Islet of Langerhans (tissue), 1 donor: ENCODE data around the gene BCOR.

ENCODE experiments used
- FAIRE-seq: peaks from one replicate; lab custom pipeline; 2011; peaks lifted over from hg19 to GRCh38; lab: Jason Lieb, UNC

Gene BCOR

DNA sequence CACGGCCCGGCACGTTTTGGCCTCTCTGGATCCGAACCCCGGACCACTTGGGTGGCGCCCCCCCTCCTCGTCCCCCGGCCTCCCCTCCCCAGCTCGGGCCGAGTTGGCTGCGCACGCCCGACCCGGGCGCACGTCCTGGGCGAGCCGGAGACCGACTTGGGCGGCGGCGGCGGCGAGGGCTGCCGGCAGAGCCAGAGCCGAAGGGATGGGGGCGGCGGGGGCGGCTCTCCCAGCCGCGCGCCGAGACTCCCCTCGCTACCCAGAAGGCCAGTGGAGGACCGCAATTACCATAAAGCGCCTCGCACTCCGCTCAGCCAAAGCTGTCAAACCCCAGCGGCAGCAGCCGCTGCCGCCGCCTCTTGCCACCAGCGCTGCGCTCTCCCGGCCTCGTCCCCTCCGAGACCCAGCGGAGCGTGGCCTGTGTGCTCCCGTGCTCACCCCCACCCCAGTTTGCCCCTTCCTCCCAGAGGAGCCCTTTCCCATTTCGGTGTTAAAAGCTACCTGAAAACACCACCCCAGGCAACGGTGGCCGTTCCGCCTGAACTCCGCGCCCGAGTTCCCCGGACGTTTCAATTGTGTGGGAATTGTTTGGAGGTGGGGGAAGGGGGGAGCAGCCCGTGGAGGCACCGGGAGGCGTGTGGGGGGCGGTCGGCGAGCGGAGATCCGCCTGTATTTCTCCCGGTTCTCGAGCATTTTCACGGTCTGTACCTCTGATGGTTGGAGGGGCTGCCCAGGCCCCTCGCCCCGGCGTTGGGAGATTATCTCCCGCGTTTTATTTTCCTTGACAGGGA lies 701 bp upstream of the BCOR start:
- no peak for FAIRE-seq

DNA sequence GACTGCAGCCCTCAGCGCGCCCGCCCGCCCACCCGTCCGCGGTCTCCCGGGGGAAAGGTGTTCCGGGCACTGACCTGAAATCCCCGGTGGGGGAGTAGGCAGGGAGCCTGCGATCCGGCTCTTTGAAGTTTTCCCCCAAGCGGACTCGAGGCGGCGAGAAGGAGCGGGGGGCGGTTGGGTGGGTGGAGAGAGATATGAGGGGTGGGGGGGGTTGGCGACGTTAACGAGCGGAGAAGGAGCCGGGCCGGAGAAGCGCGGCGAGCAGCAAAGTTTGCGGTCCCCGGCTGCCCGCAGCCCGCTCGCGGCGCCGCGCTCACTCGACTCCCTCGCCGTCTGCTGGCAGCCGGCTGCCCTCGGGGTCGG lies 636 bp downstream of the BCOR start:
- no peak for FAIRE-seq

DNA sequence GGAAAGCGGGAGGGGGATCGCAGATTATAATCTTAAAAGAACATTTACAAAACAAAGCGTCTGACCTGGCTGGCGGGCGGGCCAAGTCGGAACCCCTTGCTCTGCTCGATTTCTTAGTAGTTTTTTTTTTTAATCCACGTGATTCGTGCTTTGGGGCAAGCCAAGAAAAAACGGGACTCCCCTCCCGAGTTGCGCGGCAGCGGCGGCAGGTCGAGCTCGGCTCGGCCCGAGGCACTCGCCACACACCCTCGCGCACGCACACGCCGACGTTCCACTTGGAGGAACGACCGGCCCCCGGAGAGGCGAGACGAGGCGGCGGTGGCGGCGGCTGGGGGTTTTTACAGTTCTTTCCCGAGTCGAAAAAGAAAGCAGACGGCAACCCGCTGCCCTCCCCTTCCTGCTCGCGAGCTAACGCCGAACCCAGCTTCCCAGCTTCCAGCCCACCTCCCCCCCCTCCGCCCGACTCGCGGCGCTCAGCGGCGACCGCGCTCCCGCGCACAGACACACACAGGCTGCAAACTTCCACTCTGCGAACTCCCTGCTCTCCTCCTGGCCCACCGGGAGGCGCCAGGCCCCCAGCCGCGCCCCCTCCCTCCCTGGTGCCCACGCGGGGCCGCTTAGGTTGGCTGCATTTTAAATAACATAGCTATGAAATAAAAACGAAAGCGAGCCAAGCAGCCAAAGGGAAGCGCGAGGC lies 1.2 kb downstream of the BCOR start:
- no peak for FAIRE-seq

DNA sequence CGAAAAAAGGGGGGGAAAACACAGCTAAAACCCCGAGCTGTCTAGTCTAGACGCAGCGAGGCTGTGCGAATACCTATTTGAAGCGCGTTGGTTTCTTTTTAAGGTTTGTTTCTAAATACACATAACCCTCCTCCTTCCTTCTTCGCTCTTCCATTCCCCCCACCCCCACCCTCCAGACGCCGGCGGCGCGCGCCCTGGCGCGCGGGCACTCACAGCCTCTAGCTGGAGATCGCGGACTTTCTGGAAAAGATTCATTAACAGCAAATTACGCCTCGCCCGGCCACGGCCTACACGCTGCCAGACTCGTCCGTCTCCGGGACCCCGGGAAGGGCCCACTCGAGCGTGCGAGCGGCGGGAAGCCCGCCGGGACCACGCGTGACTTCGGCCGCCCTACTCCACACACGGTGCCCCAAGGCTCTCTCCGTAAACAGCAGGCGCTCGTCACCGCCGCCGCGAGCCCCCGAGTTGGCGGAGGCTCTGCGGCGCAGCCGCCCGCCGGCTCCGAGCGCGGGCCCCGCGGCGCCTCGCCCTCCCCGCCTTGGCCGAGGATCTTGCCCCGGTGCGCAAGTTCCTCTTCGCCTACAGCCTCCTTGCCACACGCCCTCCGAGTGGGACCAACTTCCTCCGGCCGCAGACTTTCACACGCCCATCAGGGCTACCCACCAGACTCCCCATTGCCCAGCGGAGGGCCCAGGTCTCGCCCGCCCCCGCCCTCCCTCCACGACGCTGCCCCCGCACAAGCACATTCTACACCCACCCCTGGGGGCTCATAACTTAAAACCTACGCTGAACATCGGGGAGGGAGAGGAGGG lies 2.0 kb downstream of the BCOR start:
- peak; percentile 17 for FAIRE-seq

DNA sequence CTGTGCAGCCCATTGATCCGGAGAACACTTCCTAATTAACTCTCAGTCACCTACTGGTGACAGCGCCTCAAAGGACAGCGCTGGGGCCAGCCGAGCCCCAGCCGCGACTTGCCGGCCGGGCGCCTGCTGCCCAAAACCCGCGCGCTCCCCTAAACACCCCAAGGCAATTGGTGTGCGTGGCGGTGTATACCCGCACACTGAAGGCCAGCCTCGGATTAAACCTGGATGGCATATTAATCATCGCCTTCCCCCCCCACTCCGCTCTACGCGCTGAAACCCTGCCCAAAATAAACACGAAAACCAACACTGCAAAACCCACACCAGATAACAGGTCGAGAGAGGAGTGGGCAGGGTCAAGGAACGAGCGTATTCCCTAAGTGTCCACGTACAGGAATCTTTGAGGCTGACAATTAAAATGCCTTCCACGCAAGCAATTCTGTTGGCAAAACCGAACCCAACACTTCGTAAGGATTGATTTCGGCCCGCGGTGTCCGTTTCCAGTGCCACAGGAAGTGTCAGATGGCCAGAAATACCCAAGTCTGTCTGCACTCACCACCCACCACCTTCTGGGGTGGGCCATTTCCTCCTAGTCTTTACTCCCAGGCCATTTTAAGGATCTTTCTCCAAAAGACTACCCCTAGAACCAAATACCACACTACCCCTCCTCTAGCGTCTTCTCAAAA lies 2.7 kb downstream of the BCOR start:
- no peak for FAIRE-seq

DNA sequence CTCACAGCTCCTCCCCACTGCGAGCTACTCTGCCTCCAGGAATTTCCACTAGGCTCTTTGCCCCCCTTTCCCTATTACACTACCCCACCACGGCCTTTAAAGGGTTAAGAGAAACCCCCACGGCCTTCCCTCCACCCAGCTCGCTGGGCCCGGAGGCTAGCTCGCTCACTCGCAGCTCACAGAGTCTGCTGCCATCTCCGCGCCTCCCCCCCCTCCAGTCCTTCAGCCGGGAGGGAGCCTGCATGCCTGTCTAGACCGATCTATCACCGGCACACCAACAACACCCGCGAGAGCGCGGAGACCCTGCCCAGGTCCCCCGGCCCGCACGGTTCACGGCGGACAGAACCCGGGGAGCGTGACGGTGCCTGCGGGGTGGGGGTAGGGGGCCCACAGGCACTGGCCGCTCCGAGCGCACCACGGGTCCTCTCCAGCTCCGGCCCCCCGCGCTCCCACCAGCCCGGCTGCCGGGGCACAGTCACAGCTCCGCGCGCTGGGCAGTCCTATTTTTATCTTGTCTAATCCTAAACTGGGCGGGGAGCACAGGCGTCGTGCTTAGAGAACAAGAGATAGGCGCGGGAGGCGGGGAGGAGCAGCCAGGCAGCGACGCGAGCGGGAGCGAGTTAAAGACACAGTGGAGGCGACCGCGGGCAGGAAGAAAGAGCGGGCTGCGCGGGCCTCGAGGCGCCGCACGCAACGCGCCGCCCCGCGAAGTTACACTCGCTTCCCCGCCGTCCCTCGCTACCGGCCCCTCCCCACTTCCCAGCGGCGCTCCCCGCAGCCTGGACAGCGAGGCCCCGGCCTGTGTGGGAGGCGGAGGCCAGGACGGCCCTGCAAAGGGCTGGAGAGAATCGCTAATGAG lies 3.5 kb downstream of the BCOR start:
- FAIRE-seq: no peak

DNA sequence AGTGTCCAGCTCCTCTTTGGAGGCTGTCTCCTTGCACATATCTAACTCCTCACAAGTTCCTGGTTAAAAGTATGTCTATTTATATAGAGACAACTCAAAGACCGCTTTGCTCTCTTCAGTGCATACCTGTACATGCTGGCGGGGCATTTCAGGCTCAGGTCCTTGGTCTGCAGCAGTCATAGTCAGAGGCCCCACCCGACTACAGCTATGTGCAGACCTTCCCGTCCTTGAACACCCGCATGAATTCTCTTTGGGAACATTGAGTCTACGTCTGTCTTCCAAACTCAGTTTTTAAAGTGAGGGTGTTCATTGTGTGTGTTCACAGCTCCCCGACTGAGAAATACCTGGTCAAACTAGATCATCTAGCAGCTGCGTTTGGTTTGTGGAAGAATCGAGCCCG lies 4.2 kb downstream of the BCOR start:
- FAIRE-seq: no peak

DNA sequence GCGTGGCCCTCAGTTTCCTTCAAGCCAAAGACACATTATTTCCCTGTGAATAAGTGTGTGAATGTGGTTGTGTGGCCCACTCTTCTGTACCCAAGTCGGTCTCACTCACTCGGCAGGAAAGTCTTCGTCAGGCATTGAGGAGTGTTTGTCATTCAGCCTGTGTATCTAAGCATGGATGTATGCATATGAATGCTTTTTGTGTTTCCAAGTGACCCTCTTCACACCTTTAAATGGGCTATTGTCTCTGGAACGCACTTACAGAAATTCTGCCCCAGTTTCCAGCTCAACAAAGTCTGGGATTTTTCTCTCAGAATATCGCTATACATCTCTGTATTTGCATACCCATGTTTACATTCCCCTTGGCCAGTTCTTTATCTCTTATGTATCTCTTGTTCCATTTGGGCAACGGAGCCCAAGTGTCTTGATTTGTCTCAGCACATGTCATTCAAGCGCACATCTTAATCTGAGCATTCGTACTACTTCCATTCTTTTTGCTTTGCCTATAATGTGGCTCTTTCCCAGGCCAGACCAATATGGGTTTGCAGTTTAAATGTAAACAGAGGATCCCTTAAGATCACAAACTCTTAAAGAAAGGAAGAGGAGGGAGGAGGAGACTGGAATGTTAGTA lies 4.8 kb downstream of the BCOR start:
- no peak for FAIRE-seq

DNA sequence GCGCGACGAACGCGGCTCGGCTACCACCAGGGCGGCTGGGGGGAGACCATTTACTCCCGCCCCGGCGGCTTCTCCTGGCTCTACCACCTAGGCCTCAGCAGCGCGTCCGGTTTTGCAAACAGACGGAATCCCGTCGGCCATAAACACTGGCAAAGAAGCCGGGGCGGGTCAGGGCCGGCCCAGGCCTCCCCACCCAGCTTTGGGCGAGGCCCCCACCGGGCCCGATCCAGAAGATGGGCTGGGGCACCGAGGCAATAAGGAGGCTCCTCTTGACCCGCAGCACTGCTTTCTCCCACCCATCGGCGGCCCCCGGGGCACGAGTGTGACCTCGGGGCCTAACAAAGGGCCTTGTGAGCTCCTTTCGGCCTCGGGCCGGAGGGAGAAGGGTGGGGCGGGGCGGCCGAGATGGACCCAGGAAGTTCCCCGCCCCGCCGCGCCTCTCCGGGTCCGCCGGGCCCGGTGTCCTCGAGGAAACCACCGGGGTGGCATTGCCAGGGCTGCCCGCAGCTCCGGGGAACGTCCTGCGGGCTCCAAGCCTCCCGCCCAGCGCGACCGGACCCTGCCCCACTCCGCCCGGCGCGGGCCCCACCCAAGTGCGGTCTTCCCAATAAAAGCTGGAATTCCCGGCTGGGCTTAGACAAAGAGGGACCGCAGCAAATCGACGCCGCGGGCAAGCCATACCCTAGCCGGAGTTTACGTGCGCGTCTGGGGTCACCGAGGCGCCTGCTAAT lies 5.9 kb downstream of the BCOR start:
- no peak for FAIRE-seq

DNA sequence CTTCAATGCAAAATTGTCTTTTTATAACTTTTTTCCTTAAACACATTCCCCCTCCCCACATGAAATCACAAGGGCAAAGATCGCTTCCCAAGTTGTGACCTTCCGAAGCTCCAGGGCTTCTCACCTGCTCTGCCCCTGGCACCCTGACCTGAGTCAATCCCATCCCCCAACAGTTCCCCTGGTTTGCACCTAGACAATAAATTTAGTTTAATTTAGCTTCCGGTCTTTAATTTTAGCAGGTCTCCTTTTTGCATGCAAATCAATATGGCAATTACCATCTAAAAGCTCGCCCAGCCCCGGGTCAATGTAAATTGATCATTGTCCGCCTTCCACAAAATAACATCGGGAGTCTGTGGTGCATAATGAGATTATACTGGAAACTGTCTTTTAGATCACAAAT lies 6.8 kb downstream of the BCOR start:
- no peak for FAIRE-seq

DNA sequence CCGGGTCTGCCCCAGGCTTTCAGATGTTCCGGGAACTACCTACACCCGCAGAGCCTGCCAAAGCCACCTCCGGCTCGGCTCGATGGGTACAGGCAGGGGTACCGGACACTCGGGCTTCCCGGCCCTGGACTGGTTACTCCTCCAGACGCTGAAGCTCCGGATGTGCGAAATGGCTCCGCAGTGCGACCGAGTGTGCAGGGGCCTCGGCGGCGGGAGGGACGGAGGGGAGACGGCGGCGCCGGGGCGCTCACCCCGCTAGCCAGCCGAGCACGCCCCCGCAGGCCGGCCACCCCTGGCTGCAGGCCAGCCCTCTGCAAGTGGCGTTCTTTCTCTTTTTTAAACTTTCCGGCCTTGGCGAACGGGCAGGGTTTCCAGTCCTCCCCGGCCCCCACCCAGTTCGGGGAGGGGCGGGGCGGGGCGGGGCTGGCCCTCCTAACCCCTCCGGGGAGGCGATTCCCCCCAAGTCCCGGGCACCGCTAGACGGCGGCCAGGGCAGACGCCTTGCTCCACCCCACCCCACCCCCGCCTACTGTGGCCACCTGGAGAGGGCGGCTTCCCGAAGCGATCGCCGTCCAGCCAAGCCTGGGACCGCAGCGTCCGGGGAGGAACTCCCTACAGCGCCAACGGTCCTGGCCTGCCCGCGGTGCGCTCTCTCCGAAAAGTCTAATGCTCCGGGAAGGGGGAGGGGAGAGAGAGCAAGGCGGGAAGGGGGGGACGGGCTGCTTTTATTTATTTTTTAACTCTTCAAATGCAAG lies 7.5 kb downstream of the BCOR start:
- no peak for FAIRE-seq

DNA sequence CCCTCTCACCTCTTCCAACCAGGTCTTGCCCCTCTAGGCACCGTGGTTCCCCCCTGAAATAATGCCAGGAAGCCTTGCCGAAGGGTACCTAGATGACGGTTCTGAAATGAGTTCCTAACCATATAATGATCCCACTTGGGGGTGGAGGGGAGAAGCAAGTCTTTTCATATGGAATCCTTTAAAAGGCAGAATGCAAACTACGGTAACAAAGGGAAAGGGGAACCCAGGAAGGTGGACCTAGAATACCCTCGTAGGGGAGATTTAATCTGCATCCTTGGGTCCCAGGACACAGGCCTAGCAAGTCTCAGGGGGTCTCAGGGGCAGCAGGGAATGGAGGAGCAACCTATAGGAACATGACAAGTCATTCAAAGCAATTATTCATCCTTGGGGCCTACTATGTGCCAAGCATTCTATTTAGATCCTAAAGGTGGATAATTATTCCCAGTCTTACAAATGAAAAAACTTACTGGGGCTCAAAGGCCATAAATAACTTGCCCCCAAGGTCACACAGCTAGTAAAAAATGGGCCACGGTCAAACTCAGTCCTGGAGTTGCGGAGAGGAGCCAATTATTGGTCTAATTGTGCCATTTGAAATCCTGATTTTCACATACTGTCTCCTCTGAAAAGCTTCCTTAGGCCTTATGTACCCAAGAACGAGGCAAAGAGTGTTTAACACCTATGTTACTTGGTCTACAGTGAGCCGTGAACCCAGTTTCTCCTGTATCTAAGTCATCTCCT lies 8.8 kb downstream of the BCOR start:
- no peak for FAIRE-seq

DNA sequence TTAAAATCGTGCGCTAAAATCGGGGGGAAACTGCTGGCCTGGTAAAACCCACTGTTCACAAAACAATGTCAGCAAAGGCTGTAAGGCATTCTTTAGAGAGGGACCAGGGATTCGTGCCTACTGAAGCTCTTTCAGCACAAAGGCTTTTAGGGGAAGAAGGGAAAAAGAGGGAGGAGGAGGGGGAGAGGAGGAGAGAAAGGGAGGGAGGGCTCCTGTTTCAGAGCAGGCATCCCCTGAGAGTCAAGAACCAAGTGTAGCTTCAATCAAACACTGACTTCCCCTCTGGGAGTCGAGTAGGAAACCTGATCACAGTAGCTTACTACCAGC lies 9.5 kb downstream of the BCOR start:
- FAIRE-seq: no peak

DNA sequence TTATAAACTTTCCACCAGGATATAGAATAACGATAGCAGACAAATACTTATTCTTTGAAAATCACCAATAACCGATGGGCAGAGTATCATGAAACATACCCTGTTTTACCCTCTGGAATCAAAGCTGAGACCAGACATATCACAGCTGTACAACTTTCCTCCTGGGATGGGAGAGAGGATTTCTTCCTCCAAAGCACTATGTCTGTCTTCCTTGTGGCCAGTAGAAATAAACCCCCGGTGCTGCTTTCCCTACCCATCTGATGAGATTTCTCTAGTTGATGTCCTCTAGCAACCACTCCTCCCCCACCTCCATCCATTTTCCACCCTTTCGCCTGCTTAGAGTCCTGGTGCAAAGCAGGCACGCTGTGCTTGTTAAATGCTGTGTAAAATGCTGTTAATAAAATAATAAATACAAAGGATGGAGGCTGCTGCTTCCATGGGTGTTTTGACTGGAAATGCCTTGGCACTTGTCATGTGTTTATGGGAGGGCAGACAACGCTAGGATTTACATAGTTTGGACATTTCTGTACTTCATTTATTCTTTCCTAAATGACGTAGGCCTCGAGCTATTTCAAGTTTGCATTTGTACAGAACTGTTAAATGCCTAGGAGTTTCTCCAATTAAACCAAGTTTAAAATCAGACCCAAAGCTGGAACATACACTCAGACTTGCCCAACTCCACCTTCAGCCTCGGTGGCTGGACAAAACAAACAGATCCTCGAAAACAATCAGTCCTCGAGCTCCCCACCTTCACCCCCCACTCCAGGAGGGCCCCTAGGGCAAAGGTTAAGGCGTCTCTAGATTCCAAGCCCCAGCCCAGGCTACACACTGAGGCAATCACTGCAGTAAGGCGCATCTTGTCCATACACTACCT lies 10.1 kb downstream of the BCOR start:
- FAIRE-seq: no peak

DNA sequence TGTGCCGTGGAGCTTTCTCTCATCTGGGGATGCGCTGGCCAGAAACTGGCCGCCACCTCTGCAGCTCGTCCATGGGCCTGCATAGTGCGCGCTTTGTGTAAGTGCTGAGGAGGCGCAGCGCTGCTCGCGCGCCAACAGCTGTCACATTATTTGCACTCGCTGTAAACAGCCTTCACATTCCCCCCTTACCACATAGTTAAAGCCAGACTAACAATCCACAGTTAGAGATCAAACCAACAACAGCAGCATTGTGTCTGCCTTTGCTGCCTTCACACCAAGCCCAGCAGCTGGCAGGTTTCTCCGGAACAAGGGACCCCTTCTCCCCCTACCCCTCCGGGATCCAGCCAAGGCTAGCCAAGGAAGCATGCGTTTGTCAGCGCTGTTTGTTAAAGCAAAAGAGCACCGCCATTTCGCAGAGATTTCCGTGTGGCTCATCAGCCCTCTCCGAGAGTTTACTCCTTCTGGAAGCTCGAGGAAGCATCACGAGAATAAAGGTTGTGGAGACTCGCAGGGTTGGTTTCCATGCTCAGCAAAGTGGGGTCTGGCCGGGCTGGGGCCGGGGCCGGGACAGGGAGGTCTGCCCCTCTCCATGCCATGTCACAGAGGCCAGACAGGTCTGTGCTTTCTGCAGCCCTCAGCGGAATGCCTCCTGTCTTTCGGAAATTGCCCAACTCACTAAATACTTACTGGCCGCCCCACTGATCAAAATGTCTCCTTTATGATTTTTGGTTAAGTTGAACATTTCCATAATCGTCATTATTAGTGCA lies 11.0 kb downstream of the BCOR start:
- FAIRE-seq: no peak

DNA sequence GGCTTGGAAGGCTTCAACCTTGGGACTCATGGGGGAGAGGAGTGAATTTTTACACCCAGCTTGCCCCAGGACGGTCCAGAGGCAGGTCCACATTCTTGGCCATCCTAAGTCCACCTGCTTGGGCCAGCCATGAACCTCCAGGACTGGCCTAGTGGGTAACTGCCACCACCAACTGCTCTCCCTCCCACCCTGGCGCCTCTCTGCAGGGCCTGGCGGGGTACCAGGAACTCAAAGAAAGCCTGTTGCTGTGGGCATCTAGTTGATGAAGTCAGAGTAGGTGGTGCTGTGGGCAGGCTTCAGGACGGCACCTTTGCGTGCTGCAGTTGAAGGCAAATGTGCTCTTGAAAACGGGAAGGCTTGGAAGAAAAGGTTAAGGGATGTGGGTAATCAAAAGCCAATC lies 12.0 kb downstream of the BCOR start:
- no peak for FAIRE-seq

DNA sequence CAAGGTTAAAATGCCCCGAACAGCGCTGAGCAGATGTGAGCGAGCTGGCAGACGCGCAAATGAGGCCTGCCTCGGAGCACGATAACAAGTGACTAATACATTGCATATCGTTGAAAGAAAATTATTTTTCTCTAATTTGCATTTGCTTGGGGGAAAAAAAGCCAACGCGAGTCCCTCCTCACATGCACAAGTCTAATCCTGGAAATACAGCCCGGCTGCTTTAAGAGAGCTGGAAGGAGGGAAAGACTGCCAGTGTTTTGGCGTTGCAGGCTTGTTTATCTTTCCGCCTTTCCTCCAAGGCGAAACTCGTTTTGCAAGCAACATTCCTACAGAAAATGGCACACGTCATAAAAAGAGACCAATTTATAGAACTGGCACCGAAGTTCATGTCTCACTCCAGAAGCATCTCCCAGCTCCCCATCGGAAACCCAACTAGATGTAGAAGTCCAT lies 12.6 kb downstream of the BCOR start:
- FAIRE-seq: no peak
